Measurements from ENCODE around the gene RAB17. TPM values are rescaled to one million over a fixed set of nuclear protein-coding genes. Genes with fewer than 3 reads are reported as not detected.

The RAB17 gene
- total RNA-seq, 1 donor from 2014 or later, result 1.1 TPM

- intact Hi-C loops (cut with DNase I), result no loop called here
- no peak for DNase-seq (ENCODE audit: low spot score)
- no peak for ATAC-seq
These were observed 6.9 kb downstream of the RAB17 start for GRCh38 chr2:237583385-237584295.

GRCh38 chr2:237581751-237582746 lies 8.5 kb downstream of the RAB17 start:
- intact Hi-C loops (cut with DNase I), result no loop called here
- ATAC-seq (peak; percentile 90), DNase-seq (ENCODE audit: low spot score) (no peak)

GRCh38 chr2:237581326-237581725 lies 9.2 kb downstream of the RAB17 start:
- ATAC-seq (no peak), DNase-seq (ENCODE audit: low spot score) (no peak)
- intact Hi-C loops (cut with DNase I), result no loop called here

GRCh38 chr2:237577956-237578870 lies 12.3 kb downstream of the RAB17 start:
- intact Hi-C loops (cut with DNase I), result loop anchor here (5.0 kb wide), 1 partner anchor 164 kb away; no protein-coding TSS in a partner anchor
- DNase-seq (ENCODE audit: low spot score) (no peak), ATAC-seq (no peak)

DNA sequence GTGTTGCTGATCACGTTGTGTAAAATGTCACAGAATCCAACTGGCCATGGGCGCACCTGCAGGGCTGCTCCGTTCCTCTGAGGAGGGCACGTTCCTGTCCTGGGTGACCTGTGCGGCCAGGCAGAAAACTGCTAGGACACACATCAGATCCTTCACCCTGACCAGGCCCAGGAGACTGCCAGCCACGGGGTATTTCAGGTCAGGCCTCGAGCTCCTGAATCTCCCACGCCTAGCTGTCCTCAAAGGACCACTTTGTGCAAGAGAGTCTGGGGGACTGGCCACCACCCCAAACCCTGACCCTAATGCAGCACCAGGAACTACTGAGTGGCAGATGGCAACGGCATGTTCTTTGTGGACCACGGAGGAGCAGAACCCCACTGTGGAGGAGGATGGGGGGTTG lies 13.1 kb downstream of the RAB17 start:
- ATAC-seq (no peak), DNase-seq (ENCODE audit: low spot score) (no peak)
- intact Hi-C loops (cut with DNase I), result loop anchor here (5.0 kb wide), 1 partner anchor 165 kb away; no protein-coding TSS in a partner anchor

DNA sequence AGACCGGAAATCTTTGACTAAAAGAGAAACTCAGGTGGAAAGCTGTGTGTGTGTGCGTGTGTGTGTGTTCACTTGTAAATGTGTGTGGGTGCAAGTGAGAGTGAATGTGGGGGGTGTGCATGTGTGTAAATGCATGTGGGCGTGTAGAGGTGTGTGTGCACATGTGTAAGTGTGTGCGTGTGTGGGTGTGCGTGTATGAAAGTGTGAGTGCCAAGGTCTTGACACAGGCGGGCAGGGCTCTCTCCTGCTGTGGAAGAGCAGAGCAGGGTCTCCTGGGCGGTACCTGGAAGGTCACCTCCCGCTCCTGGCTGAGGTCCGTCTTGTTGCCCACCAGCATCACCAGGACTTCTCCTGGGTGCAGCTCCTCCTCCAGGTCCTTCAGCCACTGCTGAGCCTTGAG lies 13.6 kb downstream of the RAB17 start:
- ATAC-seq (no peak), DNase-seq (ENCODE audit: low spot score) (no peak)
- intact Hi-C loops (cut with DNase I), result loop anchor here (5.0 kb wide), 1 partner anchor 165 kb away; no protein-coding TSS in a partner anchor

GRCh38 chr2:237575869-237576862 lies 14.4 kb downstream of the RAB17 start:
- intact Hi-C loops (cut with DNase I), result loop anchor here (5.0 kb wide), 1 partner anchor 166 kb away; no protein-coding TSS in a partner anchor
- ATAC-seq (no peak), DNase-seq (ENCODE audit: low spot score) (no peak)

- ATAC-seq, result no peak
- intact Hi-C loops (cut with DNase I), result loop anchor here (5.0 kb wide), 2 partner anchors 63 to 167 kb away; no protein-coding TSS in a partner anchor
- DNase-seq (ENCODE audit: low spot score), result no peak
These were observed 15.4 kb downstream of the RAB17 start for GRCh38 chr2:237574894-237575868.

DNA sequence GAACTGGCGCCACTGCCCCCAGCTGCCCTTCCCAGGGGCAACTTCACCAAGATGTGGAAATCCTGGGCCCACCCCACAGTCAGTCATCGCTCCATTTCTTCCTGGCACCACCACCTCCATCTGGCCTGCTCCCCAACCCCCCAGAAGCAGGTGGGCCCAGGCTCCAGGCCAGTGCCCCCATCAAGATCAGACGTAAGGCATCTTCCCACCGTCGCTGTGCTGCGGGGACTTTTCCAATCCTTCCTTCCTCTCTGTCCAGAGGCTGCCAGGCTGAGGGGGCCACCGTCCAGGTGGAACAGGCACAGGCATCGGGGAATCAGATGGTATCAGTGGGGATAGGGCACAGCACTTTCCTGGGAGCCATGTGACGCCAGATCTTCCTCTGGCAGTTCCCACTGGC lies 16.1 kb downstream of the RAB17 start:
- intact Hi-C loops (cut with DNase I), result loop anchor here (5.0 kb wide), 1 partner anchor 62 kb away; no protein-coding TSS in a partner anchor
- DNase-seq (ENCODE audit: low spot score) (no peak), ATAC-seq (no peak)

- intact Hi-C loops (cut with DNase I), result loop anchor here (5.0 kb wide), 1 partner anchor 62 kb away; no protein-coding TSS in a partner anchor
- DNase-seq (ENCODE audit: low spot score), result no peak
- ATAC-seq, result no peak
These were observed 16.7 kb downstream of the RAB17 start for GRCh38 chr2:237573721-237574415.

DNA sequence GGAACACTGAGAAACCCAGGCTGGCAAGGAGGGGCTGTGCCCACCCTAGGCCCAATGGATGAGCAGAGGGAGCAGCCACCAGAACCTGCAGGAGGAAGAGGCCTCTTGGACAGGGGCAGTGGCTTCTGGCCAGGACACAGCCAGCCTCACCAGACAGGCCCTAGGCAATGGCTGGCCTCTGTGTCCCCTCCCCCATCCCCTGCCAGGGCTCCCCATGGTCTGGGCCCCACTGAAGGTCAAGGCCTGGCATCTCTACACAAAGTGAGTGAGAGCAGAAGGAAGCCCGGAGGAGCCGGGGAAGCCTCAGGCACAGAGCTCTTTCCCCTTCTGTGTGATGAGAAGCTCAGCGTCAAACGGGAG lies 17.8 kb downstream of the RAB17 start:
- ATAC-seq (peak; percentile 1), DNase-seq (ENCODE audit: low spot score) (no peak)
- intact Hi-C loops (cut with DNase I), result loop anchor here (5.0 kb wide), 1 partner anchor 60 kb away; no protein-coding TSS in a partner anchor

DNA sequence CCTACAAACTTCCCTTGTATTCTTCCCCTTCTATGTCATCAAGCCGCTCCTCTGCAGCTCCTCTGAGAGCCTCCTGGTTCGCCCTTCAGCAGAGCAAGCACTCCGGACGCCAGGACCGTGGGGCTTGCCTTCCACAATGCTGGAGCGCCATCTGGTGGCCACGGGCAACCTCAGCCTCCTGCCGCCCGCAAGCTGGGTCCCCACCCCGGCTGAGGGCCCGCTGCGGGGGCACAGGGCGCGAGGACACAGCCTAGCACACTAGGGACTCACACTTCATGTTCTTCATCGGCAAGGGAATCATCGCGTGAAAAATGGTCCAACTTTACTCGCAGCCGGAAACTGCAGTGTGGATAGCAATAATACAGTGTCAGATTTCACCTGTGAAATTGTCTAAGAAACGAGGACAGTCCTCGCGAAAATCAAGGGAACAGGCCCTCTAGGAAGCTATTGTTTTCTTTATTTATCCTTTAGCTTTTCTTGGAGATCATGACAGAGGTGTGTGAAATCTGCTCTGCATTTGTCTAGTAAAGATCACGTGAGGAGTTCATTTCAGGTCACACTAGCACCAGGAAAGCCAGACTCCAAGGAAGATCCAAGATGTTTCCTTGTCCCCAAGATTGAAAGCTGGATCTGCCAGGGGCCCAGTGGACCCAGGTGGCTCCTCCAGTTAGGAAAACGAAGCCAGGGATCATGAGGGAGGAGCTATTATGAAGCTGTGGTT lies 18.4 kb downstream of the RAB17 start:
- intact Hi-C loops (cut with DNase I), result loop anchor here (5.0 kb wide), 1 partner anchor 60 kb away; no protein-coding TSS in a partner anchor
- DNase-seq (ENCODE audit: low spot score), result peak; percentile 97
- ATAC-seq, result peak; percentile 96

- DNase-seq (ENCODE audit: low spot score) (no peak), ATAC-seq (peak; percentile 4)
- intact Hi-C loops (cut with DNase I), result loop anchor here (5.0 kb wide), 1 partner anchor 59 kb away; no protein-coding TSS in a partner anchor
These were observed 19.0 kb downstream of the RAB17 start for GRCh38 chr2:237571551-237571950.

DNA sequence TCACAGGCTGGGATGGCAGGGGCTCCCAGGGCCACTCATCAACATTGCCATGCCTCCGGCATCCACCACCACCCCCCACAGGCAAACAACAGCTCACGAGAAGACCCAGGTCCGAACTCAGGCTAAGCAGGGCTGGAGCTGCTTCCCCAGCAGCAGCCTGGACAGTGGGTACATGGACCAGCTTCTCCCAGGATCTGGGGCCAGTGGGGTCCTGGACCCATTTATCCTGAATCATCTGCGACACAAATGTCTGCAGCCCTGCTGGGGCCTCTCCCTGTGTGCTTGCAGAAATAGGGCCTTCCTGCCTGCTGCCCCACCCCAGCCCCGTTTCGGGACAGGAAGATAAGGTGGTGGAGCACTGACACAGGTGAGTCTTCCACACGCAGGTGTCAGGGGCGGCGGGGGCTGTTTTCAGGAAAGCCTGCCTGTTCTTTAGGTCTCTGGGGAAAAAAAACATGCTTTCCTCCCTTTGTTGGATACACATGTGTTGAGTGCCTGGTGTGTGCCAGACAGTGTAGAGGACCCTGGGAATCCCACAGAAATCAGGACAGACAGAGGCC lies 19.7 kb downstream of the RAB17 start:
- ATAC-seq (no peak), DNase-seq (ENCODE audit: low spot score) (no peak)
- intact Hi-C loops (cut with DNase I), result loop anchor here (5.0 kb wide), 1 partner anchor 59 kb away; no protein-coding TSS in a partner anchor
